Cardiac muscle cell (in vitro differentiated cells and primary cell): ENCODE data around the gene BAIAP2. TPM values are rescaled to one million over a fixed set of nuclear protein-coding genes. Genes with fewer than 3 reads are reported as not detected.

Source experiments
- DNase-seq, 2 donors: peaks; one replicate each; pipeline versions ENCODE4 v3.0.0 to v3.0.0-alpha.2; 2010 to 2017; ENCODE audit warnings: low read depth in 1 of 2, low spot score in 1 of 2
- H3K27ac ChIP-seq: fragments of 200-600 bp; sonication (generic); 2 replicates; pipeline ENCODE4 v1.5.1; 2016
- H3K27me3 ChIP-seq: fragments of 200-600 bp; sonication (generic); 2 replicates; pipeline ENCODE4 v1.6.0; 2016; ENCODE audit warnings: control low read depth
- H3K36me3 ChIP-seq: fragments of 200-600 bp; sonication (generic); 2 replicates; pipeline ENCODE4 v1.5.1; 2016; ENCODE audit warnings: control low read depth
- H3K4me1 ChIP-seq: fragments of 200-600 bp; sonication (generic); 2 replicates; pipeline ENCODE4 v1.8.1; 2017; ENCODE audit warnings: low read depth, mild to moderate bottlenecking, mixed run types
- H3K4me3 ChIP-seq: fragments of 200-600 bp; sonication (generic); 2 replicates; pipeline ENCODE4 v1.5.1; 2016; ENCODE audit warnings: mild to moderate bottlenecking
- H3K9me3 ChIP-seq: fragments of 200-600 bp; sonication (generic); 2 replicates; pipeline ENCODE4 v1.5.1; 2017; ENCODE audit warnings: low read depth, mild to moderate bottlenecking, control low read depth
- CTCF ChIP-seq: IDR thresholded peaks from 2 replicates; pipeline ENCODE4 v1.5.1; 2012; ENCODE audit warnings: low read depth, mild to moderate bottlenecking, low read length
- polyA plus RNA-seq: library from polyadenylated mRNA; unstranded; fragments of >200 nt; fragmentation: Nextera tagmentation; extraction: Ambion mirVana; gene quantifications from 2 replicates; pipeline ENCODE4 v1.2.1, GENCODE V29; 2016
- total RNA-seq: library from RNA; depleted of rRNA; stranded (reverse); fragments of >200 nt; gene quantifications from 2 replicates; pipeline ENCODE4 v1.2.3, GENCODE V29; 2016

The BAIAP2 gene
- total and polyA plus RNA-seq, 2 experiments from 2014 or later: 22.5 to 24.9 TPM

- Histone ChIP-seq H3K4me1 (peaks cover 8% of the 10 kb centered on the region), H3K4me3 (no peak overlapping the region), H3K36me3 (no peaks in the 10 kb centered on the region), H3K27ac (no peak overlapping the region), H3K9me3 (no peaks in the 10 kb centered on the region), H3K27me3 (no peaks in the 10 kb centered on the region)
- TF ChIP-seq CTCF: no peak
- no peak for DNase-seq
Measured at GRCh38 chr17:81117672-81118198, 82.8 kb downstream of the BAIAP2 start.

- Histone ChIP-seq H3K4me3 (no peak overlapping the region), H3K27ac (no peak overlapping the region), H3K4me1 (no peaks in the 10 kb centered on the region), H3K36me3 (no peaks in the 10 kb centered on the region), H3K9me3 (no peaks in the 10 kb centered on the region), H3K27me3 (no peaks in the 10 kb centered on the region)
- no peak for DNase-seq
- TF ChIP-seq CTCF: no peak
Measured at GRCh38 chr17:81118308-81119221, 83.6 kb downstream of the BAIAP2 start.

GRCh38 chr17:81119223-81120148 is 84.5 kb downstream of the BAIAP2 start:
- peak; percentile 80 to 97 for DNase-seq
- H3K27ac ChIP-seq: no peak overlapping the region
- H3K27me3 ChIP-seq: no peaks in the 10 kb centered on the region
- H3K4me1 ChIP-seq: no peaks in the 10 kb centered on the region
- peak; percentile 17 for TF ChIP-seq CTCF
- H3K4me3 ChIP-seq: peak overlapping the region; percentile 1
- no peaks in the 10 kb centered on the region for H3K36me3 ChIP-seq
- H3K9me3 ChIP-seq: no peaks in the 10 kb centered on the region

- TF ChIP-seq CTCF: no peak
- no peak for DNase-seq
- Histone ChIP-seq H3K27me3 (no peaks in the 10 kb centered on the region), H3K4me1 (no peaks in the 10 kb centered on the region), H3K4me3 (no peak overlapping the region), H3K36me3 (no peaks in the 10 kb centered on the region), H3K9me3 (no peaks in the 10 kb centered on the region), H3K27ac (no peak overlapping the region)
Measured at GRCh38 chr17:81120149-81120484, 85.2 kb downstream of the BAIAP2 start.
